HG03521 (cell line): ENCODE data around the gene DNAJC15.
"Not testable (repeated sequence)": the region's sequence is repeated elsewhere in the genome, so short reads cannot be mapped to it uniquely, and the experiment has no call there.

Experiments
- ATAC-seq: cut with Tn5 transposase; IDR thresholded peaks from one replicate; pipeline ENCODE4 v1.9.1; 2021; ENCODE audit warnings: mild to moderate bottlenecking, moderate library complexity; ENCODE audit not compliant: unreplicated experiment

Gene DNAJC15

GRCh38 chr13:43003729-43004128, 19.7 kb upstream of the DNAJC15 start:
- ATAC-seq, result no peak

- ATAC-seq, result no peak
Observed at GRCh38 chr13:43005460-43006236, 17.7 kb upstream of the DNAJC15 start.

GRCh38 chr13:43006893-43007631, 16.3 kb upstream of the DNAJC15 start:
- no peak for ATAC-seq

- no peak for ATAC-seq
Observed at GRCh38 chr13:43008596-43008995, 14.8 kb upstream of the DNAJC15 start.

- no peak for ATAC-seq
Observed at GRCh38 chr13:43009506-43009905, 13.9 kb upstream of the DNAJC15 start.

- no peak for ATAC-seq
Observed at GRCh38 chr13:43014162-43014561, 9.2 kb upstream of the DNAJC15 start.

GRCh38 chr13:43016226-43016625, 7.2 kb upstream of the DNAJC15 start:
- no peak for ATAC-seq

GRCh38 chr13:43019811-43020210, 3.6 kb upstream of the DNAJC15 start:
- ATAC-seq, result no peak

GRCh38 chr13:43020794-43021193, 2.6 kb upstream of the DNAJC15 start:
- no peak for ATAC-seq

GRCh38 chr13:43021926-43022670, 1.3 kb upstream of the DNAJC15 start:
- ATAC-seq, result no peak

GRCh38 chr13:43022934-43023288, 475 bp upstream of the DNAJC15 start:
- ATAC-seq, result no peak

GRCh38 chr13:43026262-43026661, 2.9 kb downstream of the DNAJC15 start:
- no peak for ATAC-seq

- no peak for ATAC-seq
Observed at GRCh38 chr13:43030548-43030947, 7.2 kb downstream of the DNAJC15 start.

- ATAC-seq, result no peak
Observed at GRCh38 chr13:43031881-43032280, 8.5 kb downstream of the DNAJC15 start.

GRCh38 chr13:43033038-43033437, 9.7 kb downstream of the DNAJC15 start:
- ATAC-seq, result no peak

- ATAC-seq, result no peak
Observed at GRCh38 chr13:43036351-43037250, 13.2 kb downstream of the DNAJC15 start.

GRCh38 chr13:43039966-43040365, 16.6 kb downstream of the DNAJC15 start:
- no peak for ATAC-seq

- ATAC-seq, result not testable (repeated sequence)
Observed at GRCh38 chr13:43040581-43041368, 17.4 kb downstream of the DNAJC15 start.

- peak; percentile 47 for ATAC-seq
Observed at GRCh38 chr13:43041369-43041921, 18.1 kb downstream of the DNAJC15 start.
